Prostate gland (tissue), 2 donors: ENCODE measurements around the gene GOLIM4.

Experiments used
- POLR2AphosphoS5 ChIP-seq: sonication (generic); formaldehyde crosslinking; IDR thresholded peaks from one replicate; pipeline ENCODE4 v1.6.1; 2017; ENCODE audit warnings: antibody characterized with exemption
- TF ChIP-seq, protein P1 (sequence below), 4 experiments: fragments of 200-600 bp in 2 of 4; fragments of 450-650 bp in 2 of 4; sonication (generic) in 2 of 4; IDR thresholded peaks; 1 replicate in 3 of 4; 2 replicates in 1 of 4; pipeline ENCODE4 v1.5.1; 2016 to 2019; ENCODE audit warnings: antibody characterized with exemption in 4 of 4, mild to moderate bottlenecking in 2 of 4, moderate library complexity in 2 of 4

- TF ChIP-seq, protein P1, sequence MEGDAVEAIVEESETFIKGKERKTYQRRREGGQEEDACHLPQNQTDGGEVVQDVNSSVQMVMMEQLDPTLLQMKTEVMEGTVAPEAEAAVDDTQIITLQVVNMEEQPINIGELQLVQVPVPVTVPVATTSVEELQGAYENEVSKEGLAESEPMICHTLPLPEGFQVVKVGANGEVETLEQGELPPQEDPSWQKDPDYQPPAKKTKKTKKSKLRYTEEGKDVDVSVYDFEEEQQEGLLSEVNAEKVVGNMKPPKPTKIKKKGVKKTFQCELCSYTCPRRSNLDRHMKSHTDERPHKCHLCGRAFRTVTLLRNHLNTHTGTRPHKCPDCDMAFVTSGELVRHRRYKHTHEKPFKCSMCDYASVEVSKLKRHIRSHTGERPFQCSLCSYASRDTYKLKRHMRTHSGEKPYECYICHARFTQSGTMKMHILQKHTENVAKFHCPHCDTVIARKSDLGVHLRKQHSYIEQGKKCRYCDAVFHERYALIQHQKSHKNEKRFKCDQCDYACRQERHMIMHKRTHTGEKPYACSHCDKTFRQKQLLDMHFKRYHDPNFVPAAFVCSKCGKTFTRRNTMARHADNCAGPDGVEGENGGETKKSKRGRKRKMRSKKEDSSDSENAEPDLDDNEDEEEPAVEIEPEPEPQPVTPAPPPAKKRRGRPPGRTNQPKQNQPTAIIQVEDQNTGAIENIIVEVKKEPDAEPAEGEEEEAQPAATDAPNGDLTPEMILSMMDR (IDR thresholded peaks at IDR 0.05), result no peak
- no peak for TF ChIP-seq POLR2AphosphoS5
Observed at GRCh38 chr3:168044049-168044448, 51.7 kb downstream of the GOLIM4 start.
